Coronary artery (tissue), 2 donors: ENCODE data around the gene KIAA1549.
A peak's percentile ranks its signal among the peaks of the same experiment; 100 is the strongest.

Experiments used
- DNase-seq: peaks from one replicate; pipeline ENCODE4 v3.0.0-alpha.2; 2017; ENCODE audit warnings: low spot score
- H3K27ac ChIP-seq, 2 donors: fragments of 200-600 bp; sonication (generic); one replicate each; pipeline ENCODE4 v1.5.1; 2016 to 2019
- H3K4me3 ChIP-seq: fragments of 200-600 bp; sonication (generic); 2 replicates; pipeline ENCODE4 v1.5.1; 2016; ENCODE audit warnings: mild to moderate bottlenecking, moderate library complexity
- CTCF ChIP-seq: fragments of 200-600 bp; sonication (generic); IDR thresholded peaks from one replicate; pipeline ENCODE4 v1.5.1; 2019; ENCODE audit warnings: antibody characterized with exemption

The KIAA1549 gene

GRCh38 chr7:138848056-138848980 is 132.9 kb downstream of the KIAA1549 start:
- DNase-seq = no peak
- TF ChIP-seq CTCF = no peak
- no peak overlapping the region for H3K27ac ChIP-seq
- H3K4me3 ChIP-seq = no peak overlapping the region

GRCh38 chr7:138845711-138846110 is 135.5 kb downstream of the KIAA1549 start:
- no peak overlapping the region for H3K4me3 ChIP-seq
- H3K27ac ChIP-seq = no peak overlapping the region
- DNase-seq = no peak
- TF ChIP-seq CTCF = no peak

GRCh38 chr7:138843632-138844580 is 137.3 kb downstream of the KIAA1549 start:
- DNase-seq = no peak
- H3K27ac ChIP-seq = no peak overlapping the region
- no peak for TF ChIP-seq CTCF
- H3K4me3 ChIP-seq = no peak overlapping the region

- no peak overlapping the region for H3K4me3 ChIP-seq
- no peak for DNase-seq
Observed at GRCh38 chr7:138842111-138842510, 139.1 kb downstream of the KIAA1549 start.

GRCh38 chr7:138838166-138838565 is 143.0 kb downstream of the KIAA1549 start:
- Histone ChIP-seq H3K4me3 (peak overlapping the region; percentile 7), H3K27ac (no peak overlapping the region)
- TF ChIP-seq CTCF = no peak
- no peak for DNase-seq

More at GRCh38 chr7:138842111-138842510, 139.1 kb downstream of the KIAA1549 start:
- H3K27ac ChIP-seq = no peak overlapping the region
- TF ChIP-seq CTCF = no peak

- Histone ChIP-seq H3K27ac (no peak overlapping the region), H3K4me3 (peak overlapping the region; percentile 7)
- DNase-seq = no peak
- TF ChIP-seq CTCF = no peak
Observed at GRCh38 chr7:138837627-138838026, 143.6 kb downstream of the KIAA1549 start.
